HL-60/S4 (cell line): ENCODE measurements around the gene ATAD3B.
"Not testable (repeated sequence)": the region's sequence is repeated elsewhere in the genome, so short reads cannot be mapped to it uniquely, and the experiment has no call there.

Experiments
- in situ Hi-C: fragments of 300-500 bp; cut with MboI; formaldehyde crosslinking; loops from 2 replicates; pipeline ENCODE4 v1.14.3; 2022; ENCODE audit warnings: low sequenced_read_pairs

Gene ATAD3B

DNA sequence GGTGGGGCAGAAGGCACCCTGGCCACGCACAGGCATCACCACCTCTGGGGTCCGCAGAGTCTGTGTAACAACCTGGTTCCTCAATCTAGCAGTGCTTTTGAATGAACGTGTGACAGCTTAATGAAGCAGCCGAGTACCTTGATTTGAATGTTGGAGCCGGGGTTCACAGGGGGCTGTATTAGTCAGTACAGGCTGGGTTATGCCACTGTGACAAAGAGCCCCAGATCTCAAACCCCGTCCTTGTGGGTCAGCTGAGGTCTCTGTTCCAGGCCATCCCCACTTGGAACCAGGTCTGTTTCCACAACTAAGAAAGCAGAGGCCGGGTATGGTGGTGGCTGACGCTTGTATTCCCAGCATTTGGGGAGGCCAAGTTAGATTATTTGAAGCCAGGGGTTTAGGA is 58.4 kb downstream of the ATAD3B start:
- in situ Hi-C loops: no loop called here

DNA sequence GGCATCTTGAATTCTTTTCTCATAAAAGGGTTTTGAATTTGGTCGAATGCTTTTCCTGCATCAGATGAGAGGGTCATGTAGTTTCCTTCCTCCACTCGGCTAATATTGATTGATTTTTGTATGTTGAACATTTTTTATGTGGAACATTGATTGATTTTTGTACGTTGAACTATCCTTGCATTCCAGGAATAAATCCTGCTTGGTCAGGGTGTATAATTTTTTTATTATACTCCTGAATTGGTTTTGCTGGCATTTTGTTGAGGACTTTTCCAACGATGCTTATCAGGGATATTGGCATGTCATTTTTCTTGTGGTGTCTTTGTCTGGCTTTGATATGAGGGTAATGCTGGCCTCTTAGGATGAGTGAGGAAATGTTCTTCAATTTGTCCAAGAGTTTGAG is 60.4 kb downstream of the ATAD3B start:
- in situ Hi-C loops: no loop called here

- in situ Hi-C loops: not testable (repeated sequence)
Measured at GRCh38 chr1:1533176-1533893, 61.8 kb downstream of the ATAD3B start.

- in situ Hi-C loops: not testable (repeated sequence)
Measured at GRCh38 chr1:1533894-1534291, 62.3 kb downstream of the ATAD3B start.

- in situ Hi-C loops: no loop called here
Measured at GRCh38 chr1:1534401-1535154, 63.0 kb downstream of the ATAD3B start.

DNA sequence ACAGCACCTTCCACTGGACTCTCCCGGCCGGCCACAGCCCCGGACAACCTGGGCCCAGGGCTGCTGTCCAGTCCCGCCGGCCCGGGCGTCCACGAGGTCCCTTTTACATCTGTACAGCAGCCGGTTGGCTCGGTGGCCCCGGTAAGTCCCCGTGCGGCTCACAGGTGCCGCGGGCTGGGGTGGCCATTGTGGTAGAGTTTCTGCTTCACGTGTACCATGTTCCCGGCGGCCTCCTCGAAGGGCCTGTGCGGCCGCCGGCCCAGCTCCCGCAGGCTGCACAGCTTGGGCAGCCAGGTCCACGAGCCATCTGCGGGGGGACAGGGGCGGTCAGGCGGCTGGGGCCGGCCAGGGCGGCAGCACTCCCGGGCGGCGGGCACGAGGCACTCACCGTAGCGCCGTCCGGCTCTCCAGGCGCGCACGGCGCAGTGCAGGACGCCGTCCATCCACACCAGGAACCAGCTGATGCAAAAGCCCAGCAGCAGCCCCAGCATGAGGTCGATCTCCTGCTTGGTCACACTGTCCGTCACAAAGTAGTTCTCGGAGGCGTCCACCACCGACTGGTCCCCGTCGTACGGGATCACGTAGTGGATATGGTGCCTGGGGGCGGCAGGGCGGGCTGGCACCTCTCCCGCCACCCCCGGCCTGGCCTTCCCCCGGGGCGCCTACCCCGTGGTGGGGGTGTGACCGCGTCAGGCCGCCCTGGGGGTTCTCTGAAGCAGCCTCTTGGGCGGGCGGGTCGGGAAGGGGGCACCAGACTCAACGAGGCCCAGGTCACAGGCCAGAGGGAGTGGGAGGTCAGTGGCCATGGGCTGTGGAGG is 63.8 kb downstream of the ATAD3B start:
- in situ Hi-C loops: no loop called here

GRCh38 chr1:1536019-1536937 is 64.7 kb downstream of the ATAD3B start:
- in situ Hi-C loops: no loop called here

DNA sequence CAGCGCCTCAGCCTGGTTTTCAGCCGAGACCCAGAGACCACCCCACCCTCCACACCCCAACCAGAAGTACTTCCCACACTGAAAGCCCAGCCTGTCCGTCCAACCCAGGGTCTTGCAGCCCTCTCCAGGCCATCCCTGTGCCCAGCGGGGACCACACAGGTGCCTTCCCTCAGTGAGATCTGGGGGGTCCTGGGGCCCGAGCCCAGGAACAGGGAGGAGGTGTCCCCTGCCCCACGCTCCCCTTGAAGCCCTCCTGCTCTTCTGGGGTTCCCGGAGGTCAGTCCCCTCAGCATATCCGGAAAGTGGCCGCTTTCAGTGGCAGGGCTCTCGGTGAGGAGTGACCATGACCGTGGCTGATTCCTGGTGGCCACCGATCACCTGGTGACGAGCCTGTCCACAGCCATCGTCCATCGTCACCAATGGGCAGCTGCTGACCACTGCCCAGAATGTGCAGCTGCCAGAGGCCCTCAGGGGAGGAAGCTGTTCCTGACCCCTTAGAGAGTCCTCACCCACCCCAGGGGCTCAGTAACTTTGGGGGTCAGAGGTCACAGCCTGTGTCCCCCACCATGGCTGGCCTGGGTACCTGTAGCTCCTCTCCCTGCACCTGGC is 65.5 kb downstream of the ATAD3B start:
- in situ Hi-C loops: no loop called here

DNA sequence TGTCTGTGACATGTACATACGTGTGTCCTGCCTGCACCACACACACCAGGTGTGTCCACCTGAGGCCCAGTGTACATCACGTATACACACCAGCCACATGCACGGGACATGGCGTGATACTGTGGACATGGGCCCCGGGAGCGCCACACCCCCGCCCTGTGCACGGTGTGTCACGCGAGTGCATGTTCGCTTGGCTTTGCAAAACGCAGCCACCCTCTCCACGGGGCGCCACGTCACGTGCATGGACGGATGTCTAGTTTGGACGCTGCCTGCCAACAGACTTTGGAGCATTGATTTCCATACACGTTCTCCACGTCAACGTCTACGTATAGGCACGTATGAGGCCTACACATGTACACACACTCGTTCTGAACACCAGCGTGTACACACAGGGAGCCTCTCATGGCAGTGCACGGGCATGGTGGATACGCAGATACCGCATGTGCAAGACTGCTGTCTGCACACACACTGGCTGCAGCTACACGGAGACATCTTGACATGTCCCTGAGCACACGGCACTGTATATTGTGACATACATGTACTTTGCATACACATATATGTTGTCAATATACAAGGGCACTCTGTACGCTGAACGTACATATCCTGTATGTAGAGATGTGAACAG is 66.2 kb downstream of the ATAD3B start:
- in situ Hi-C loops: no loop called here

DNA sequence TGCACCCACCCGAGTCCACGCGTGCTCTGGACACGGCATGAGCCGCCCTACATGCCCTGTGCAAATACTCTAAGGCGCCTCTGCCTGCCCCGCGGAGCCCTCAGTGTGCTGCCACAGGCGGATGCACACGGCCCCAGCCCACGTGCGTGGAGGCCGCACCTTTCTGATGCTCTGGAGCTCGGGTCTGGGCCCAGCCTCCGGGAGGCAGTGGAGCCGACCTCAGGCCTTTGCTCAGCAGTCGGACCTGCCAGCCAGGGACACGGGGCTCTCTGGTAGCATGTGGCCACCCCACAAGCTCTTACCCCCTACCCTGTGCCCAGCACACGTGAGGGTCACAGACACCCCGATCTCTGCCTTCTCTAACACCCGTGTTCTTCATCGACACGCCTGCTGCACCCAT is 66.8 kb downstream of the ATAD3B start:
- in situ Hi-C loops: no loop called here

DNA sequence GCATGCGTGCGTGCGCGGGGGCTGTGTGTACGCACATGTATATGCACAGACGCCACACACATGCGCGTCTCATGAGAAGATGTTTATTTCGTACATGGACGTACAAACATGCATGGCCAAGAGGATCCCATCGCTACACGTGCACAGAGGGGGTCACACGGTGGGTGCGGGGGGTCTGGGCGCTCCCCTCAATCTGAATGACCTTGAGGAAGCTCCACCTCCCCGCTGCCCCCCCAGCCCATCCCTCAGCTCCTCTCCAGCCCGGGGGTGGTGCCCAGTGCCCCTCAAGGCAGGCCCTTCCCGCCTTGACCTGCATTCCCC is 67.4 kb downstream of the ATAD3B start:
- in situ Hi-C loops: no loop called here

- in situ Hi-C loops: no loop called here
Measured at GRCh38 chr1:1539310-1540089, 67.9 kb downstream of the ATAD3B start.

- in situ Hi-C loops: no loop called here
Measured at GRCh38 chr1:1540090-1540817, 68.7 kb downstream of the ATAD3B start, which contains the start of gene TMEM240. TSS of gene TMEM240 (minus strand) at chr1:1540624. CDS start at chr1:1540346, 278 bp downstream.

- in situ Hi-C loops: no loop called here
Measured at GRCh38 chr1:1540818-1541628, 69.5 kb downstream of the ATAD3B start.

- in situ Hi-C loops: no loop called here
Measured at GRCh38 chr1:1541956-1542765, 70.6 kb downstream of the ATAD3B start.
